Measurements from ENCODE around the gene NTF4. TPM values are rescaled to one million over a fixed set of nuclear protein-coding genes. Genes with fewer than 3 reads are reported as not detected.

NTF4 gene
- total and polyA plus RNA-seq, 2 experiments from 2014 or later = 0.94 to 2.7 TPM

- TF ChIP-seq ZNF462 (CRISPR knock-in tag; IDR thresholded peaks at IDR 0.05) (no peak), ETS1 (IDR thresholded peaks at IDR 0.05) (no peak), CTCF (conservative IDR thresholded peaks at IDR 0.05; ENCODE audit: low read depth in 2 of 2) (no peak)
Observed at GRCh38 chr19:49014870-49015255, 49.8 kb downstream of the NTF4 start (continued).

GRCh38 chr19:49014123-49014869, 50.3 kb downstream of the NTF4 start:
- H3F3A ChIP-seq (replicated peaks; ENCODE audit: low read depth) = 0 out of 2 replicates have a peak, but pooled peaks cover 3% of the 10 kb centered on the region
- H3K4me3 Mint-ChIP-seq = no peak overlapping the region
- H3K27me3 ChIP-seq (ENCODE audit: insufficient read depth) = peaks cover 13% of the 10 kb centered on the region
- H3K36me3 Mint-ChIP-seq (ENCODE audit: low read depth) = peaks cover 52% of the 10 kb centered on the region
- H3K27ac Mint-ChIP-seq = no peak overlapping the region
- ATAC-seq (no peak), DNase-seq (ENCODE audit: low spot score) (no peak)
- no peak overlapping the region for H3K4me2 ChIP-seq
- peaks cover 9% of the 10 kb centered on the region for H3K4me1 Mint-ChIP-seq
- H4K20me1 ChIP-seq (replicated peaks; ENCODE audit: insufficient read depth) = no peaks in the 10 kb centered on the region; the same call in 1 of the 2 replicates
- H3K79me2 ChIP-seq (replicated peaks; ENCODE audit: insufficient read depth) = no peaks in the 10 kb centered on the region
- no peaks in the 10 kb centered on the region for H3K36me3 ChIP-seq (ENCODE audit: insufficient read depth)
- H3K4me1 ChIP-seq (ENCODE audit: insufficient read depth) = peaks cover 4% of the 10 kb centered on the region; the same call in 1 of the 2 replicates
- no peaks in the 10 kb centered on the region for H3K9me2 ChIP-seq (ENCODE audit: insufficient read depth)
- H3K4me3 ChIP-seq = no peak overlapping the region
- H3K27ac ChIP-seq (ENCODE audit: low read depth) = no peak overlapping the region
- H3K9me3 Mint-ChIP-seq = peaks cover 3% of the 10 kb centered on the region; the same call in 1 of the 3 replicates
- H2AFZ ChIP-seq = no peak overlapping the region
- peaks cover 22% of the 10 kb centered on the region for H3K27me3 Mint-ChIP-seq (ENCODE audit: insufficient read depth, low read depth, poor library complexity)
- no peak for TF ChIP-seq STAT1 (IDR thresholded peaks at IDR 0.05; ENCODE audit: unreplicated experiment)
- no peak for TF ChIP-seq POLR2AphosphoS5 (IDR thresholded peaks at IDR 0.05; ENCODE audit: low read depth)
- TF ChIP-seq NANOG (IDR thresholded peaks at IDR 0.05; ENCODE audit: borderline replicate concordance) = no peak
- no peak for TF ChIP-seq JUNB (IDR thresholded peaks at IDR 0.05; ENCODE audit: unreplicated experiment)
- no peak for TF ChIP-seq EZH2 (IDR thresholded peaks at IDR 0.05; ENCODE audit: low read depth, unreplicated experiment)
- TF ChIP-seq ZNF331 (CRISPR knock-in tag; IDR thresholded peaks at IDR 0.05; ENCODE audit: low read depth) = no peak
- TF ChIP-seq ETS1 (IDR thresholded peaks at IDR 0.05) = no peak
- no peak for TF ChIP-seq CREB1 (CRISPR knock-in tag; IDR thresholded peaks at IDR 0.05; ENCODE audit: low read depth)
